HepG2 (cell line): ENCODE results near the gene TCF3.
"Not testable (repeated sequence)": the region's sequence is repeated elsewhere in the genome, so short reads cannot be mapped to it uniquely, and the experiment has no call there.

Source experiments
- KDM1A ChIP-seq: IDR thresholded peaks from 2 replicates; pipeline ENCODE4 v1.6.1; 2016; ENCODE audit warnings: missing compliant biosample characterization
- KLF9 ChIP-seq: IDR thresholded peaks from 2 replicates; pipeline ENCODE4 v1.6.1; 2016; ENCODE audit warnings: low read depth
- NFYB ChIP-seq: sonication (generic); formaldehyde crosslinking; IDR thresholded peaks from 2 replicates; pipeline ENCODE4 v1.4.0; 2020; ENCODE audit warnings: missing genetic modification reagents
- RAD21 ChIP-seq: fragments of 450-650 bp; formaldehyde crosslinking; IDR thresholded peaks from 2 replicates; pipeline ENCODE4 v1.5.0; 2020; ENCODE audit warnings: mild to moderate bottlenecking
- ZFP37 ChIP-seq: sonication (generic); formaldehyde crosslinking; IDR thresholded peaks from 2 replicates; pipeline ENCODE4 v1.4.0; 2020; ENCODE audit warnings: missing genetic modification reagents, borderline replicate concordance
- ZNF720 ChIP-seq: sonication (generic); formaldehyde crosslinking; IDR thresholded peaks from 2 replicates; pipeline ENCODE4 v1.4.0; 2020; ENCODE audit warnings: missing genetic modification reagents

- TF ChIP-seq RAD21 (CRISPR knock-in tag); ZFP37 (CRISPR knock-in tag); NFYB; KDM1A (CRISPR knock-in tag); ZNF720 (CRISPR knock-in tag); KLF9 (CRISPR knock-in tag): not testable (repeated sequence)
These were observed 43.1 kb upstream of the TCF3 start for GRCh38 chr19:1695481-1695880.
